HEK293 (cell line): ENCODE results near the gene GPR17.
A peak's percentile ranks its signal among the peaks of the same experiment; 100 is the strongest.

Source experiments
- CTCF ChIA-PET: fragments of 350-600 bp; formaldehyde crosslinking; extraction: SDS; loops from one replicate; lab custom pipeline; 2021; ENCODE audit warnings: antibody characterized with exemption; lab: Yijun Ruan, JAX
- POLR2A ChIA-PET: fragments of 300-600 bp; formaldehyde crosslinking; extraction: SDS; loops from one replicate; lab custom pipeline; 2020; ENCODE audit warnings: antibody characterized with exemption, inconsistent platforms; lab: Yijun Ruan, JAX
- H3K27ac ChIP-seq: fragments of 200-500 bp; sonication (Bioruptor generic); 2 replicates; pipeline ENCODE4 v1.5.1; 2014; ENCODE audit warnings: low read depth, low read length, control low read depth, inconsistent platforms; ENCODE audit errors: extremely low read depth
- H3K36me3 ChIP-seq, 2 experiments: fragments of 200-500 bp in 1 of 2; sonication (Bioruptor generic) in 1 of 2; 1 replicate in 1 of 2; 2 replicates in 1 of 2; pipeline ENCODE4 v1.5.1; 2014 to 2017; ENCODE audit warnings: inconsistent platforms in 2 of 2, low read length in 2 of 2; ENCODE audit not compliant: control insufficient read depth in 2 of 2, insufficient read depth in 1 of 2
- H3K4me1 ChIP-seq: fragments of 200-500 bp; sonication (Bioruptor generic); 2 replicates; pipeline ENCODE4 v1.5.1; 2014; ENCODE audit warnings: mild to moderate bottlenecking, low read length, inconsistent platforms; ENCODE audit not compliant: control insufficient read depth, insufficient read depth
- H3K4me3 ChIP-seq: 2 replicates; pipeline ENCODE4 v1.5.1; 2011; ENCODE audit warnings: low read depth, mild to moderate bottlenecking, control low read depth, low read length, moderate library complexity
- H3K9me3 ChIP-seq: fragments of 200-500 bp; sonication (Bioruptor generic); 2 replicates; pipeline ENCODE4 v1.5.1; 2014; ENCODE audit warnings: low read depth, low read length, inconsistent platforms; ENCODE audit not compliant: control insufficient read depth, insufficient read depth
- GLIS1 ChIP-seq: fragments of 450-650 bp; formaldehyde crosslinking; IDR thresholded peaks from 2 replicates; pipeline ENCODE4 v1.5.1; 2016; ENCODE audit warnings: missing biosample characterization, missing genetic modification characterization
- GLIS2 ChIP-seq: fragments of 450-650 bp; formaldehyde crosslinking; IDR thresholded peaks from 2 replicates; pipeline ENCODE4 v1.5.1; 2016; ENCODE audit warnings: missing biosample characterization, missing genetic modification characterization
- HOXD13 ChIP-seq: sonication (generic); formaldehyde crosslinking; IDR thresholded peaks from 2 replicates; pipeline ENCODE4 v1.8.0; 2022; ENCODE audit warnings: missing genetic modification reagents, borderline replicate concordance
- INSM2 ChIP-seq: fragments of 450-650 bp; formaldehyde crosslinking; IDR thresholded peaks from 2 replicates; pipeline ENCODE4 v1.5.1; 2016; ENCODE audit warnings: missing biosample characterization, missing genetic modification characterization
- KLF16 ChIP-seq: fragments of 450-650 bp; formaldehyde crosslinking; IDR thresholded peaks from 2 replicates; pipeline ENCODE4 v1.5.1; 2017; ENCODE audit warnings: missing biosample characterization, missing genetic modification characterization
- PATZ1 ChIP-seq: fragments of 450-650 bp; formaldehyde crosslinking; IDR thresholded peaks from 2 replicates; pipeline ENCODE4 v1.5.1; 2016; ENCODE audit warnings: missing biosample characterization, missing genetic modification characterization
- SCRT2 ChIP-seq: fragments of 450-650 bp; formaldehyde crosslinking; IDR thresholded peaks from 2 replicates; pipeline ENCODE4 v1.5.1; 2016; ENCODE audit warnings: missing biosample characterization, missing genetic modification characterization
- SP3 ChIP-seq: fragments of 450-650 bp; formaldehyde crosslinking; IDR thresholded peaks from 2 replicates; pipeline ENCODE4 v1.5.1; 2016; ENCODE audit warnings: missing biosample characterization, missing genetic modification characterization
- ZFP3 ChIP-seq: fragments of 450-650 bp; formaldehyde crosslinking; IDR thresholded peaks from 2 replicates; pipeline ENCODE4 v1.5.1; 2016; ENCODE audit warnings: low read depth, missing biosample characterization, missing genetic modification characterization
- ZFP37 ChIP-seq: fragments of 450-650 bp; formaldehyde crosslinking; IDR thresholded peaks from 2 replicates; pipeline ENCODE4 v1.5.1; 2016; ENCODE audit warnings: missing biosample characterization, missing genetic modification characterization
- ZNF112 ChIP-seq: fragments of 450-650 bp; formaldehyde crosslinking; IDR thresholded peaks from 2 replicates; pipeline ENCODE4 v1.5.0; 2017; ENCODE audit warnings: missing biosample characterization, missing genetic modification characterization
- ZNF114 ChIP-seq: fragments of 450-650 bp; formaldehyde crosslinking; IDR thresholded peaks from 2 replicates; pipeline ENCODE4 v1.5.0; 2017; ENCODE audit warnings: missing biosample characterization, missing genetic modification characterization
- ZNF292 ChIP-seq: fragments of 450-650 bp; formaldehyde crosslinking; IDR thresholded peaks from 2 replicates; pipeline ENCODE4 v1.5.1; 2016; ENCODE audit warnings: low read depth, missing biosample characterization, missing genetic modification characterization, borderline replicate concordance
- ZNF341 ChIP-seq: fragments of 450-650 bp; formaldehyde crosslinking; IDR thresholded peaks from 2 replicates; pipeline ENCODE4; 2016; ENCODE audit warnings: low read depth, missing biosample characterization, missing genetic modification characterization
- ZNF362 ChIP-seq: fragments of 450-650 bp; formaldehyde crosslinking; IDR thresholded peaks from 2 replicates; pipeline ENCODE4 v1.5.1; 2016; ENCODE audit warnings: missing biosample characterization, missing genetic modification characterization
- ZNF394 ChIP-seq: fragments of 450-650 bp; formaldehyde crosslinking; IDR thresholded peaks from 2 replicates; pipeline ENCODE4 v1.5.1; 2016; ENCODE audit warnings: missing biosample characterization, missing genetic modification characterization, mild to moderate bottlenecking, moderate library complexity, borderline replicate concordance
- ZNF501 ChIP-seq: fragments of 450-650 bp; formaldehyde crosslinking; IDR thresholded peaks from 2 replicates; pipeline ENCODE4 v1.5.1; 2016; ENCODE audit warnings: missing biosample characterization, missing genetic modification characterization
- ZNF544 ChIP-seq: fragments of 450-650 bp; formaldehyde crosslinking; IDR thresholded peaks from 2 replicates; pipeline ENCODE4 v1.5.0; 2017; ENCODE audit warnings: missing biosample characterization, missing genetic modification characterization
- ZNF571 ChIP-seq: fragments of 450-650 bp; formaldehyde crosslinking; IDR thresholded peaks from 2 replicates; pipeline ENCODE4 v1.5.0; 2017; ENCODE audit warnings: missing biosample characterization, missing genetic modification characterization
- ZNF658 ChIP-seq: fragments of 450-650 bp; formaldehyde crosslinking; IDR thresholded peaks from 2 replicates; pipeline ENCODE4; 2016; ENCODE audit warnings: missing biosample characterization, missing genetic modification characterization
- ZNF707 ChIP-seq: fragments of 450-650 bp; formaldehyde crosslinking; IDR thresholded peaks from 2 replicates; pipeline ENCODE4 v1.5.1; 2016; ENCODE audit warnings: missing biosample characterization, missing genetic modification characterization
- ZNF777 ChIP-seq: fragments of 450-650 bp; formaldehyde crosslinking; IDR thresholded peaks from 2 replicates; pipeline ENCODE4 v1.5.1; 2017; ENCODE audit warnings: missing biosample characterization, missing genetic modification characterization, borderline replicate concordance
- ZSCAN30 ChIP-seq: fragments of 450-650 bp; IDR thresholded peaks from 2 replicates; pipeline ENCODE4 v1.5.1; 2018; ENCODE audit warnings: missing biosample characterization, mild to moderate bottlenecking, missing genetic modification characterization, moderate library complexity

Gene GPR17

GRCh38 chr2:127641133-127641532 lies 4.8 kb upstream of the GPR17 start:
- no peak for TF ChIP-seq ZNF544 (tag by site-specific recombination)
- no peak for TF ChIP-seq PATZ1
- no peak for TF ChIP-seq HOXD13
- TF ChIP-seq GLIS2 (tag by site-specific recombination): 0 out of 2 replicates have a peak, but pooled peaks have one; percentile 12
- TF ChIP-seq GLIS1: peak; percentile 39; the same call in 1 of the 2 replicates
- Histone ChIP-seq H3K36me3 (no peaks in the 10 kb centered on the region), H3K4me1 (peaks cover 2% of the 10 kb centered on the region; the same call in 1 of the 2 replicates), H3K4me3 (no peak overlapping the region), H3K9me3 (no peaks in the 10 kb centered on the region), H3K27ac (no peak overlapping the region)
- ChIA-PET POLR2A (no interaction called here), CTCF (interaction anchor here (0.7 to 4.5 kb wide), 4 partner anchors 9 to 74 kb away, joined by 3 to 31 read pairs (median 3); no protein-coding TSS in a partner anchor)

GRCh38 chr2:127641846-127642507 lies 4.0 kb upstream of the GPR17 start:
- CTCF ChIA-PET: no interaction called here
- Histone ChIP-seq H3K9me3 (no peaks in the 10 kb centered on the region), H3K27ac (no peak overlapping the region), H3K4me3 (no peak overlapping the region), H3K4me1 (peaks cover 2% of the 10 kb centered on the region; the same call in 1 of the 2 replicates), H3K36me3 (no peaks in the 10 kb centered on the region)
- POLR2A ChIA-PET: no interaction called here
- TF ChIP-seq SCRT2 (tag by site-specific recombination): no peak
- no peak for TF ChIP-seq ZNF571 (tag by site-specific recombination)
- TF ChIP-seq ZNF658 (tag by site-specific recombination): no peak
- TF ChIP-seq ZNF362 (tag by site-specific recombination): no peak
- TF ChIP-seq ZNF112 (tag by site-specific recombination): no peak
- no peak for TF ChIP-seq ZNF501 (tag by site-specific recombination)
- TF ChIP-seq ZNF341 (tag by site-specific recombination): no peak
- TF ChIP-seq INSM2: no peak
- no peak for TF ChIP-seq ZFP3 (tag by site-specific recombination)
- TF ChIP-seq ZNF292 (tag by site-specific recombination): no peak
- no peak for TF ChIP-seq ZNF114
- no peak for TF ChIP-seq SP3
- TF ChIP-seq KLF16: no peak
- no peak for TF ChIP-seq ZFP37 (tag by site-specific recombination)
- TF ChIP-seq ZNF394 (tag by site-specific recombination): no peak
- no peak for TF ChIP-seq ZSCAN30 (tag by site-specific recombination)
- no peak for TF ChIP-seq ZNF707 (tag by site-specific recombination)
- no peak for TF ChIP-seq ZNF777 (tag by site-specific recombination)
